Nephron progenitor cell (in vitro differentiated cells): Measurements from ENCODE around the gene SCGB1D1.

ENCODE experiments used
- DNase-seq: peaks from one replicate; pipeline ENCODE4 v3.0.0; 2021
- H3K27ac Mint-ChIP-seq: 2 replicates; pipeline ENCODE4 v1.8.0; 2021; ENCODE audit warnings: mild to moderate bottlenecking, moderate library complexity, mixed read lengths
- H3K27me3 Mint-ChIP-seq: 2 replicates; pipeline ENCODE4 v1.8.0; 2021; ENCODE audit warnings: mild to moderate bottlenecking, low read depth, mixed read lengths; ENCODE audit not compliant: poor library complexity
- H3K36me3 Mint-ChIP-seq: 2 replicates; pipeline ENCODE4 v1.8.0; 2021; ENCODE audit warnings: low read depth, mixed read lengths
- H3K4me1 Mint-ChIP-seq: 2 replicates; pipeline ENCODE4 v1.8.0; 2021; ENCODE audit warnings: mixed read lengths
- H3K4me3 Mint-ChIP-seq: 2 replicates; pipeline ENCODE4 v1.8.0; 2021; ENCODE audit warnings: mild to moderate bottlenecking, moderate library complexity, mixed read lengths
- H3K9me3 Mint-ChIP-seq: 2 replicates; pipeline ENCODE4 v1.8.0; 2021; ENCODE audit warnings: mild to moderate bottlenecking, moderate library complexity, mixed read lengths
- CTCF ChIP-seq: fragments of 200-600 bp; sonication (generic); IDR thresholded peaks from 2 replicates; pipeline ENCODE4 v1.5.0; 2021; ENCODE audit warnings: antibody characterized with exemption

SCGB1D1 gene, protein sequence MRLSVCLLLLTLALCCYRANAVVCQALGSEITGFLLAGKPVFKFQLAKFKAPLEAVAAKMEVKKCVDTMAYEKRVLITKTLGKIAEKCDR

DNA sequence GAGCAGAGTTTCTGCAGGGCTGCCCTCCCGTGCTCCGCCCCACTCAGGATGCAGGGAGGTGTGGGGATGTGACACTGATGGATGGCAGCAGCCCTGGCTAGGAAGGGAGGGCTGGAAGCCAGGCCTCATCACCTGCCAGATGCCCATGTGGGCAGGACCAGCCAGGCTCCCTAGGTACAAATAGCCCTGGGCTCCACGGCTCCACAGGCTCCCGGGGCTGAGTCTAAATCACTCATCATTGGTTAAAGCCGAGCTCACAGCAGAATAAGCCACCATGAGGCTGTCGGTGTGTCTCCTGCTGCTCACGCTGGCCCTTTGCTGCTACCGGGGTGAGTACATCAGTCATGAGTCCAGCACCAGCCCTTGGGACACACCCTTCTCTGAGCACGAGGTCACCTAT lies at the start of gene SCGB1D1:
Gene SCGB1D1, plus strand, starts transcription at position 206 of the 400 bp plus-strand sequence. Its CDS starts 69 bp downstream, at position 275.
- Mint-ChIP-seq H3K4me1 (no peaks in the 10 kb centered on the region), H3K9me3 (peaks cover under 1% of the 10 kb centered on the region), H3K27ac (no peak within 1 kb of the TSS), H3K27me3 (peaks cover 46% of the 10 kb centered on the region), H3K36me3 (no peaks in the 10 kb centered on the region), H3K4me3 (no peak within 1 kb of the TSS)
- DNase-seq, result no peak
- no peak for TF ChIP-seq CTCF

GRCh38 chr11:62140304-62141110 lies 49.5 kb upstream of the SCGB1D1 start:
- DNase-seq, result no peak
- Mint-ChIP-seq H3K4me3 (no peak overlapping the region), H3K36me3 (peaks cover 34% of the 10 kb centered on the region), H3K9me3 (no peaks in the 10 kb centered on the region), H3K27me3 (no peaks in the 10 kb centered on the region), H3K27ac (no peak overlapping the region), H3K4me1 (no peaks in the 10 kb centered on the region)
- no peak for TF ChIP-seq CTCF

DNA sequence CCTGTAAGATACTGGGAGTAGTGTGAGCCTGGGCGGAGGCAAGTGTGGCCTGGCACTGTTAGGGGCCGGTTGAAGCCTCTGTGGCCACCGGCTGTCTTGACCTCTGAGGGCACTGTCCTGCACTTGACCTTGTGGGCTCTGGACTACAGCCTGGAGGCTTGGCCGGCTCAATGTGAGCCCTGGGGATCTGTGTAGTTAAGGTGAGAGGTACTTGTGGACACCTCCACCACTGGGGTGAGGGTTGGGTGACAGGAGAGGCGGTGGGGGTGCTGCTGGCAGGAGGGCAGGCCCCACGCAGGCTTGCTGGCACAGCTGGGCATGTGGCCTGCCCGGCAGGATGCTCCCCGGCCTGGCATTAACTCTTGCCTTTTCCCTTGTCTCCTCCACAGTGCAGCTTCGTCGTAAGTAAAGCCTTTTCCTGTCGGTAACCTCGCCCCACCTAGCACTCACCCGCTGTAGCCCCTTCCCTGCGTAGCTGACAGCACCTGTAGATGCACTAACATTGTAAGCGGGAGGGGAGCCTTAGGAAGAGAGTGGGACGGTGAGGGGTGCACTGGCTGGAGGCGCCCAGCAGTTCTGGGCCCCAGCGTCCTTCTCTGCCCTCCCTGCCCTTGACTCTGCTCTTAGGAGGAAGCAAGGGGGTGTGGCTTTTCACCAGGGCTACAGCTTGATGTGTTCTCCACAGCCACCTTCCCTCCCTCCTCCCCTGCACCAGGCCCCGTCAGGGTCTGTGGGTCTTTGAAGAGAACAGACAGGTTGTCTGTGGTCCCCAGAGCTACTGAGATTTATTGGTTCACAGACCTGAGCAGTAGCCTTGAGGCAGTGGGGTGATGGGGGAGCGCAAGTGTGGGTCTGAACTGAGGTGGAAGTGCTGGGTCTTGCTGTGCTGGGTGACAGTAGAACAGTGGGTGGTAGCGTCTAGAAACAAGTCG lies 48.6 kb upstream of the SCGB1D1 start:
- TF ChIP-seq CTCF, result no peak
- H3K36me3 Mint-ChIP-seq, result peaks cover 31% of the 10 kb centered on the region
- no peak overlapping the region for H3K4me3 Mint-ChIP-seq
- no peaks in the 10 kb centered on the region for H3K27me3 Mint-ChIP-seq
- no peak overlapping the region for H3K27ac Mint-ChIP-seq
- DNase-seq, result no peak
- H3K4me1 Mint-ChIP-seq, result no peaks in the 10 kb centered on the region
- no peaks in the 10 kb centered on the region for H3K9me3 Mint-ChIP-seq

- no peak overlapping the region for H3K4me3 Mint-ChIP-seq
- no peaks in the 10 kb centered on the region for H3K9me3 Mint-ChIP-seq
- no peaks in the 10 kb centered on the region for H3K4me1 Mint-ChIP-seq
- no peak overlapping the region for H3K27ac Mint-ChIP-seq
- H3K36me3 Mint-ChIP-seq, result peaks cover 31% of the 10 kb centered on the region
- H3K27me3 Mint-ChIP-seq, result no peaks in the 10 kb centered on the region
- DNase-seq, result no peak
- TF ChIP-seq CTCF, result no peak
Measured at GRCh38 chr11:62142043-62142375, 48.0 kb upstream of the SCGB1D1 start.

GRCh38 chr11:62142921-62143320 lies 47.1 kb upstream of the SCGB1D1 start:
- no peak for DNase-seq
- peak overlapping the region; percentile 9 for H3K27ac Mint-ChIP-seq
- H3K9me3 Mint-ChIP-seq, result no peaks in the 10 kb centered on the region
- no peak overlapping the region for H3K4me3 Mint-ChIP-seq
- no peaks in the 10 kb centered on the region for H3K4me1 Mint-ChIP-seq
- TF ChIP-seq CTCF, result no peak
- no peaks in the 10 kb centered on the region for H3K27me3 Mint-ChIP-seq
- peaks cover 40% of the 10 kb centered on the region for H3K36me3 Mint-ChIP-seq
